Nephron (organoid): ENCODE data around the gene SNX18.
A peak's percentile ranks its signal among the peaks of the same experiment; 100 is the strongest.

Source experiments
- H3K27ac Mint-ChIP-seq, 3 experiments: 2 replicates each; pipeline ENCODE4 v1.8.0; 2020; ENCODE audit warnings: mixed read lengths in 3 of 3, mild to moderate bottlenecking in 2 of 3, moderate library complexity in 1 of 3
- H3K27me3 Mint-ChIP-seq: 2 replicates; pipeline ENCODE4 v1.8.0; 2021; ENCODE audit warnings: low read depth, mild to moderate bottlenecking, moderate library complexity, mixed read lengths
- H3K36me3 Mint-ChIP-seq: 2 replicates; pipeline ENCODE4 v1.8.0; 2020; ENCODE audit warnings: low read depth, mixed read lengths
- H3K4me1 Mint-ChIP-seq: 2 replicates; pipeline ENCODE4 v1.8.0; 2020; ENCODE audit warnings: mixed read lengths
- H3K4me3 Mint-ChIP-seq, 3 experiments: 2 replicates each; pipeline ENCODE4 v1.8.0; 2020; ENCODE audit warnings: mild to moderate bottlenecking in 3 of 3, mixed read lengths in 3 of 3, moderate library complexity in 2 of 3
- H3K9me3 Mint-ChIP-seq: 2 replicates; pipeline ENCODE4 v1.8.0; 2020; ENCODE audit warnings: mixed read lengths
- TF ChIP-seq, protein P1 (sequence below), 3 experiments: fragments of 200-600 bp; sonication (generic); IDR thresholded peaks; one replicate each; pipeline ENCODE4 v1.5.0; 2021; ENCODE audit warnings: antibody characterized with exemption in 3 of 3; ENCODE audit not compliant: unreplicated experiment in 3 of 3

SNX18 gene

GRCh38 chr5:54517512-54518145, at the start of gene SNX18:
SNX18 (plus strand) TSS chr5:54517759; CDS start chr5:54517953, 194 bp downstream.
- Mint-ChIP-seq H3K9me3 (no peaks in the 10 kb centered on the region), H3K4me1 (peaks cover 60% of the 10 kb centered on the region), H3K27ac (peak within 1 kb of the TSS; percentile 40 to 87 (median 61)), H3K36me3 (peaks cover 15% of the 10 kb centered on the region), H3K27me3 (no peaks in the 10 kb centered on the region), H3K4me3 (peak within 1 kb of the TSS; percentile 84 to 91 (median 88))
- TF ChIP-seq, protein P1, sequence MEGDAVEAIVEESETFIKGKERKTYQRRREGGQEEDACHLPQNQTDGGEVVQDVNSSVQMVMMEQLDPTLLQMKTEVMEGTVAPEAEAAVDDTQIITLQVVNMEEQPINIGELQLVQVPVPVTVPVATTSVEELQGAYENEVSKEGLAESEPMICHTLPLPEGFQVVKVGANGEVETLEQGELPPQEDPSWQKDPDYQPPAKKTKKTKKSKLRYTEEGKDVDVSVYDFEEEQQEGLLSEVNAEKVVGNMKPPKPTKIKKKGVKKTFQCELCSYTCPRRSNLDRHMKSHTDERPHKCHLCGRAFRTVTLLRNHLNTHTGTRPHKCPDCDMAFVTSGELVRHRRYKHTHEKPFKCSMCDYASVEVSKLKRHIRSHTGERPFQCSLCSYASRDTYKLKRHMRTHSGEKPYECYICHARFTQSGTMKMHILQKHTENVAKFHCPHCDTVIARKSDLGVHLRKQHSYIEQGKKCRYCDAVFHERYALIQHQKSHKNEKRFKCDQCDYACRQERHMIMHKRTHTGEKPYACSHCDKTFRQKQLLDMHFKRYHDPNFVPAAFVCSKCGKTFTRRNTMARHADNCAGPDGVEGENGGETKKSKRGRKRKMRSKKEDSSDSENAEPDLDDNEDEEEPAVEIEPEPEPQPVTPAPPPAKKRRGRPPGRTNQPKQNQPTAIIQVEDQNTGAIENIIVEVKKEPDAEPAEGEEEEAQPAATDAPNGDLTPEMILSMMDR (IDR thresholded peaks at IDR 0.05; ENCODE audit: unreplicated experiment in 3 of 3): peak; percentile 98 to 99 (median 99)

GRCh38 chr5:54469622-54470021, 47.9 kb upstream of the SNX18 start:
- TF ChIP-seq, protein P1 (IDR thresholded peaks at IDR 0.05; ENCODE audit: unreplicated experiment in 3 of 3): no peak
- peaks cover 37% of the 10 kb centered on the region for H3K4me1 Mint-ChIP-seq
- H3K4me3 Mint-ChIP-seq: peak overlapping the region in 1 of 3 experiments; percentile 6
- H3K27me3 Mint-ChIP-seq: peaks cover 4% of the 10 kb centered on the region
- no peaks in the 10 kb centered on the region for H3K36me3 Mint-ChIP-seq
- peaks cover 5% of the 10 kb centered on the region for H3K9me3 Mint-ChIP-seq
- H3K27ac Mint-ChIP-seq: peak overlapping the region; percentile 37 to 72 (median 71)

DNA sequence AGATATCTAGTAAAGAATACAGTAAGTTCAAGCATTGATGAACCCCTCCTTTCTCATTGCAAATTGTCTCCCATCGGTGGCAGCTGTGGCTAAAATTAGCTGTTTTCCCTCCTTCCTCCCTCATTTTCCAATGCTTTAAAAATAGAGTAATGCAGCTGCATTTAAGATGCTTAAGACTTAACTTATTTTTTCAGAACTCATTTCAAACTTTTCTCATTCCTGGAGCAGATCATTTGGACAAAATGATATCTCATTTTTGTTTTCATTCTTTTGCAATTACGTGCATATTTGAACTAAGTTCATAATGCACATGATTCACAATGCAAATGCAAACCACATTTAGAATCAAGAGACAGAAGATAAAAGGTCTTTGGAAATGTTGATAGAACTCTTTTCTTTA, 47.4 kb upstream of the SNX18 start:
- H3K27me3 Mint-ChIP-seq: peaks cover 4% of the 10 kb centered on the region
- peaks cover 5% of the 10 kb centered on the region for H3K9me3 Mint-ChIP-seq
- TF ChIP-seq, protein P1 (IDR thresholded peaks at IDR 0.05; ENCODE audit: unreplicated experiment in 3 of 3): no peak
- H3K4me3 Mint-ChIP-seq: peak overlapping the region in 2 of 3 experiments; percentile 8 to 40
- H3K4me1 Mint-ChIP-seq: peaks cover 37% of the 10 kb centered on the region
- peak overlapping the region; percentile 37 to 72 (median 71) for H3K27ac Mint-ChIP-seq
- no peaks in the 10 kb centered on the region for H3K36me3 Mint-ChIP-seq

DNA sequence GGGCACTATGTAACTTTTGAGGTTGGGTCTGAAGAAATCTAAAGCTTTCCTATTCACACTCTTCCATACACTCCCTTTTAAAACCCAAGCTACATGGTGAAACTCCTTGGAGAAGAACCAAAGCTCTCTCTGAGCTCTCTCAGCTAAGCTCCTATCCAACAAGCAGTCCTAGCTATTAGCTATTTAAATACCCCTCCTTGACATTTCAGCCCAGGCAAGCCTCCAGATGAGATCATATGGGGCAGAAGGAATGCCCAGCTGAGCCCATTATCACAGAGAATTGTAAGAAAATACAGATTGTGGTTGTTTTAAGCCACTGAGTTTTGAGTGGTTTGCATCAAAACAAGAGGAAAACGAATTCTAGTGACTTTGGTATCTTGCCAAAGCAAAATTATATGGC, 46.9 kb upstream of the SNX18 start:
- TF ChIP-seq, protein P1 (IDR thresholded peaks at IDR 0.05; ENCODE audit: unreplicated experiment in 3 of 3): no peak
- peak overlapping the region; percentile 26 to 74 (median 37) for H3K27ac Mint-ChIP-seq
- H3K36me3 Mint-ChIP-seq: no peaks in the 10 kb centered on the region
- peaks cover 4% of the 10 kb centered on the region for H3K27me3 Mint-ChIP-seq
- H3K4me3 Mint-ChIP-seq: peak overlapping the region in 1 of 3 experiments; percentile 34
- peaks cover 5% of the 10 kb centered on the region for H3K9me3 Mint-ChIP-seq
- H3K4me1 Mint-ChIP-seq: peaks cover 37% of the 10 kb centered on the region

DNA sequence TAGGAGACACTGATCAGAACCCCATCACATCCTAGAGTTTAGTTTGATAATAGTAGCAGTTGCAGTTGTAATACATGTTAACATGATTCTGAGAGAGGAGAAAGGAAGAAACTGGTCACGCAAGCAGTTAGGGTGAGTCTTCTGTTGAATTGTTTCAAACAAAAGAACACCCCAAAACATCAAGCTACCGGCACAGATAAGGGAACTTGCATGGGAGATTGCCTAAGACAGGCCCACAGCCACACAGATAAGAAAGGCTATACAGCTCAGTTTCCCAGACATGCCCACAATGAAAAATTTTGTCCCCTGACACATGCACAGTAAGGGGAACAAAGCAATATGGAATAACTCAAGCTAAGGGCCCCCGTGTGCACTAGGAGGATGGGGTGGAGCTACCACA, 46.2 kb upstream of the SNX18 start:
- H3K4me3 Mint-ChIP-seq: no peak overlapping the region
- H3K27ac Mint-ChIP-seq: no peak overlapping the region
- TF ChIP-seq, protein P1 (IDR thresholded peaks at IDR 0.05; ENCODE audit: unreplicated experiment in 3 of 3): no peak
- no peaks in the 10 kb centered on the region for H3K36me3 Mint-ChIP-seq
- peaks cover 4% of the 10 kb centered on the region for H3K27me3 Mint-ChIP-seq
- peaks cover 3% of the 10 kb centered on the region for H3K9me3 Mint-ChIP-seq
- H3K4me1 Mint-ChIP-seq: peaks cover 41% of the 10 kb centered on the region

GRCh38 chr5:54476682-54477081, 40.9 kb upstream of the SNX18 start:
- H3K4me1 Mint-ChIP-seq: peaks cover 23% of the 10 kb centered on the region
- TF ChIP-seq, protein P1 (IDR thresholded peaks at IDR 0.05; ENCODE audit: unreplicated experiment in 3 of 3): no peak
- no peak overlapping the region for H3K27ac Mint-ChIP-seq
- H3K36me3 Mint-ChIP-seq: no peaks in the 10 kb centered on the region
- H3K4me3 Mint-ChIP-seq: no peak overlapping the region
- no peaks in the 10 kb centered on the region for H3K9me3 Mint-ChIP-seq
- H3K27me3 Mint-ChIP-seq: peaks cover 7% of the 10 kb centered on the region
